HCT116 (cell line): ENCODE results near the gene CACNA1C. TPM values are rescaled to one million over a fixed set of nuclear protein-coding genes. Genes with fewer than 3 reads are reported as not detected.

Experiments used
- ATAC-seq: fragments of 200-7000 bp; cut with Tn5 transposase; 2 replicates; pipeline ENCODE4 v1.9.1; 2020; ENCODE audit warnings: mild to moderate bottlenecking, moderate library complexity
- BruUV-seq: library from RNA; stranded (reverse); fragments of 400-500 nt; replicated peaks from 2 replicates; lab custom pipeline; 2021; lab: Mats Ljungman, UMichigan
- CTCF ChIA-PET: fragments of 300-600 bp; sonication (Branson Sonifier 250); formaldehyde crosslinking; loops from one replicate; lab custom pipeline; 2021; ENCODE audit warnings: antibody characterized with exemption; lab: Charles Lee
- POLR2A ChIA-PET: fragments of 300-600, 350-600 bp; sonication (Branson Sonifier 250); formaldehyde crosslinking; loops from one replicate; lab custom pipeline; 2021; ENCODE audit warnings: antibody characterized with exemption; lab: Charles Lee
- RAD21 ChIA-PET, 2 experiments: fragments of 300-600 bp; sonication (Branson Sonifier 250); formaldehyde crosslinking; loops; one replicate each; lab custom pipeline; 2023; ENCODE audit warnings: low total read pairs in 2 of 2; ENCODE audit not compliant: uncharacterized antibody in 2 of 2, unreplicated experiment in 2 of 2, low non-redundant PET in 1 of 2; lab: Charles Lee
- DNase-seq: peaks from one replicate; pipeline ENCODE4 v3.0.0-alpha.2; 2010; ENCODE audit warnings: low read depth, low spot score
- H2AFZ ChIP-seq: fragments of 200-600 bp; shearing (Covaris generic), sonication (generic); 2 replicates; pipeline ENCODE4 v1.6.1; 2017; ENCODE audit warnings: low read depth, mixed run types, mixed read lengths, antibody characterized with exemption, low read length; ENCODE audit not compliant: poor library complexity, severe bottlenecking
- H3K27ac ChIP-seq: 2 replicates; pipeline ENCODE4 v1.5.1; 2012; ENCODE audit warnings: low read depth, low read length
- H3K27me3 ChIP-seq: fragments of 200-600 bp; sonication (generic); 2 replicates; pipeline ENCODE4 v1.6.1; 2016; ENCODE audit warnings: mixed run types, low read length, mixed read lengths; ENCODE audit not compliant: insufficient read depth
- H3K36me3 ChIP-seq, 2 experiments: fragments of 200-500 bp in 1 of 2; fragments of 200-600 bp in 1 of 2; sonication (Bioruptor generic) in 1 of 2; sonication (generic) in 1 of 2; 2 replicates each; pipeline versions ENCODE4 v1.5.1 to v1.6.1; 2014 to 2016; ENCODE audit warnings: low read length in 2 of 2, inconsistent platforms in 1 of 2, mixed read lengths in 1 of 2, mixed run types in 1 of 2; ENCODE audit not compliant: insufficient read depth in 2 of 2, control insufficient read depth in 1 of 2
- H3K4me1 ChIP-seq, 2 experiments: fragments of 200-600 bp in 1 of 2; sonication (generic) in 1 of 2; 2 replicates each; pipeline versions ENCODE4 v1.5.1 to v1.6.1; 2012 to 2017; ENCODE audit warnings: low read length in 2 of 2, inconsistent platforms in 1 of 2, mild to moderate bottlenecking in 1 of 2, mixed read lengths in 1 of 2, mixed run types in 1 of 2, moderate library complexity in 1 of 2; ENCODE audit not compliant: insufficient read depth in 2 of 2, control insufficient read depth in 1 of 2
- H3K4me2 ChIP-seq: fragments of 200-600 bp; sonication (generic); 2 replicates; pipeline ENCODE4 v1.6.1; 2017; ENCODE audit warnings: mixed run types, low read length, mixed read lengths
- H3K4me3 ChIP-seq, 2 experiments: fragments of 200-600 bp in 1 of 2; sonication (generic) in 1 of 2; replicated peaks in 1 of 2; 2 replicates each; pipeline ENCODE4 v1.5.1; 2011 to 2016; ENCODE audit warnings: low read length in 2 of 2, control low read depth in 1 of 2, low read depth in 1 of 2, mild to moderate bottlenecking in 1 of 2, mixed read lengths in 1 of 2, mixed run types in 1 of 2
- H3K79me2 ChIP-seq: fragments of 200-600 bp; sonication (generic); 2 replicates; pipeline ENCODE4 v1.6.1; 2017; ENCODE audit warnings: mild to moderate bottlenecking, mixed run types, low read length, moderate library complexity, mixed read lengths; ENCODE audit not compliant: insufficient read depth
- H3K9ac ChIP-seq: fragments of 200-600 bp; sonication (generic); 2 replicates; pipeline ENCODE4 v1.6.1; 2016; ENCODE audit warnings: low read length, mixed read lengths
- H3K9me2 ChIP-seq: fragments of 200-600 bp; sonication (generic), shearing (Covaris generic); 2 replicates; pipeline ENCODE4 v1.6.1; 2017; ENCODE audit warnings: mixed run types, mild to moderate bottlenecking, moderate library complexity; ENCODE audit not compliant: insufficient read depth
- H3K9me3 ChIP-seq, 2 experiments: fragments of 200-500 bp in 1 of 2; fragments of 200-600 bp in 1 of 2; sonication (Bioruptor generic) in 1 of 2; sonication (generic) in 1 of 2; 2 replicates each; pipeline ENCODE4 v1.6.1; 2014 to 2017; ENCODE audit warnings: low read length in 2 of 2, mixed read lengths in 2 of 2, inconsistent platforms in 1 of 2, low read depth in 1 of 2, mild to moderate bottlenecking in 1 of 2, mixed run types in 1 of 2, moderate library complexity in 1 of 2; ENCODE audit not compliant: control insufficient read depth in 1 of 2, insufficient read depth in 1 of 2
- H4K20me1 ChIP-seq: fragments of 200-600 bp; sonication (generic), shearing (Covaris generic); 2 replicates; pipeline ENCODE4 v1.6.1; 2017; ENCODE audit warnings: mixed run types, mild to moderate bottlenecking, moderate library complexity; ENCODE audit not compliant: insufficient read depth
- ATF3 ChIP-seq: IDR thresholded peaks from 2 replicates; pipeline ENCODE4 v1.6.1; 2012
- CEBPB ChIP-seq: IDR thresholded peaks from 2 replicates; pipeline ENCODE4 v1.6.1; 2012; ENCODE audit warnings: low read depth
- EZH2 ChIP-seq: fragments of 200-600 bp; sonication (generic); IDR thresholded peaks from 2 replicates; pipeline ENCODE4 v1.6.1; 2017; ENCODE audit warnings: antibody characterized with exemption, mixed run types
- EZH2phosphoT487 ChIP-seq: fragments of 200-600 bp; IDR thresholded peaks from 2 replicates; pipeline ENCODE4 v1.6.1; 2018; ENCODE audit warnings: antibody characterized with exemption, borderline replicate concordance
- FOSL1 ChIP-seq: IDR thresholded peaks from 2 replicates; pipeline ENCODE4 v1.6.1; 2012; ENCODE audit warnings: low read depth
- JUND ChIP-seq: IDR thresholded peaks from 2 replicates; pipeline ENCODE4 v1.6.1; 2012
- SP1 ChIP-seq: IDR thresholded peaks from 2 replicates; pipeline ENCODE4 v1.6.1; 2012; ENCODE audit warnings: low read depth
- ZFX ChIP-seq: fragments of 450-650 bp; IDR thresholded peaks from 2 replicates; pipeline ENCODE4 v1.6.1; 2017
- ZNF274 ChIP-seq: fragments of 200-500 bp; sonication (Bioruptor generic); IDR thresholded peaks from 2 replicates; pipeline ENCODE4 v1.6.1; 2014; ENCODE audit warnings: mild to moderate bottlenecking, low read depth, low read length, inconsistent platforms
- intact Hi-C: fragments of 100-400 bp; cut with micrococcal nuclease; formaldehyde crosslinking; loops from 2 replicates; pipeline ENCODE4 v1.10.0; 2022
- total RNA-seq: library from RNA; stranded (reverse); gene quantifications from one replicate; pipeline ENCODE4 v1.2.1, GENCODE V29; 2021; ENCODE audit not compliant: unreplicated experiment
- TF ChIP-seq, protein P1 (sequence below): IDR thresholded peaks from 2 replicates; pipeline ENCODE4 v1.6.1; 2012

Gene CACNA1C
- total RNA-seq, 1 experiment from 2014 or later: 0.05 TPM

DNA sequence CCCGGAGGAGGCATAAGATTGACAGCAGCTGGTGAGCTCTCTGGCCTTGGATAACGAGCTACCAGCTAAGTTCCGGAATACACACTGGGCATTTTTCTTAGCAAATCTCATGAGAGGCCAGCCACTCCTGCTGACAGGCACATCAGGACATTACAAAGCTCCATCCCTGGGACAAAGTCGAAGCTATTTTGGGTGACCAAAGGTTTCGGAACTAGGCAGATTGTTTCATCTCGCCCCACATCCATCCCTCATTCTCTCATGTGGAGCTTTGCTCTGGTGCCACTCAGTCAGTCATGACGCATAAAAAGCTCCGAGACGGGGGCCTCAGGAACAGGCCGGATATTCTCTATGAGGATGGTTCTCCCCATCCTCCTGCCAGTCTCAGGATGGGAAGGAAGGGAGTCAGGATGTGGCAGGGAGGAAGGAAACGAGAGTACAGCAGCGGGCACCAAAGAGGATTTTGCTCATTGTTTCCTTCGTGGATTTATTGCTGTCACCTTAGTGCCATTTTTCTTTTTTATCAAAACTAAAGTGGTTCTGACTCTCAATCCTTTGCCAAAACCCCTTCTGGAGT, 488.9 kb downstream of the CACNA1C start (continued):
- TF ChIP-seq ZNF274: no peak
- no peak for TF ChIP-seq EZH2
- TF ChIP-seq ATF3: no peak
- TF ChIP-seq, protein P1, sequence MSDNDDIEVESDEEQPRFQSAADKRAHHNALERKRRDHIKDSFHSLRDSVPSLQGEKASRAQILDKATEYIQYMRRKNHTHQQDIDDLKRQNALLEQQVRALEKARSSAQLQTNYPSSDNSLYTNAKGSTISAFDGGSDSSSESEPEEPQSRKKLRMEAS: no peak
- TF ChIP-seq SP1: no peak
- TF ChIP-seq JUND: no peak
- no peak for TF ChIP-seq CEBPB
- no peak for TF ChIP-seq EZH2phosphoT487
- no peak for TF ChIP-seq ZFX
- no peak for TF ChIP-seq FOSL1
- TF ChIP-seq, all 23 proteins: peak for 0

GRCh38 chr12:2543801-2544200, 491.0 kb downstream of the CACNA1C start:
- TF ChIP-seq EZH2phosphoT487 (no peak), FOSL1 (no peak)
- H3K36me3 ChIP-seq: no peaks in the 10 kb centered on the region
- no peak overlapping the region for H3K4me2 ChIP-seq
- no peaks in the 10 kb centered on the region for H3K9me2 ChIP-seq
- ChIA-PET RAD21 (no interaction called here), CTCF (no interaction called here), POLR2A (no interaction called here)
- no peaks in the 10 kb centered on the region for H3K79me2 ChIP-seq
- H3K4me1 ChIP-seq: no peaks in the 10 kb centered on the region
- H3K9me3 ChIP-seq: no peaks in the 10 kb centered on the region
- no peak for DNase-seq
- no peak overlapping the region for H3K27ac ChIP-seq
- no peak overlapping the region for H3K9ac ChIP-seq
- H2AFZ ChIP-seq: no peak overlapping the region
- no peak for ATAC-seq
- H3K4me3 ChIP-seq: no peak overlapping the region
- no TSS peak for BruUV-seq
- H3K27me3 ChIP-seq: peaks cover 48% of the 10 kb centered on the region
- intact Hi-C loops: no loop called here
- no peaks in the 10 kb centered on the region for H4K20me1 ChIP-seq
